ENCODE measurements around the gene EMILIN1.
A peak's percentile ranks its signal among the peaks of the same experiment; 100 is the strongest.

Gene EMILIN1

DNA sequence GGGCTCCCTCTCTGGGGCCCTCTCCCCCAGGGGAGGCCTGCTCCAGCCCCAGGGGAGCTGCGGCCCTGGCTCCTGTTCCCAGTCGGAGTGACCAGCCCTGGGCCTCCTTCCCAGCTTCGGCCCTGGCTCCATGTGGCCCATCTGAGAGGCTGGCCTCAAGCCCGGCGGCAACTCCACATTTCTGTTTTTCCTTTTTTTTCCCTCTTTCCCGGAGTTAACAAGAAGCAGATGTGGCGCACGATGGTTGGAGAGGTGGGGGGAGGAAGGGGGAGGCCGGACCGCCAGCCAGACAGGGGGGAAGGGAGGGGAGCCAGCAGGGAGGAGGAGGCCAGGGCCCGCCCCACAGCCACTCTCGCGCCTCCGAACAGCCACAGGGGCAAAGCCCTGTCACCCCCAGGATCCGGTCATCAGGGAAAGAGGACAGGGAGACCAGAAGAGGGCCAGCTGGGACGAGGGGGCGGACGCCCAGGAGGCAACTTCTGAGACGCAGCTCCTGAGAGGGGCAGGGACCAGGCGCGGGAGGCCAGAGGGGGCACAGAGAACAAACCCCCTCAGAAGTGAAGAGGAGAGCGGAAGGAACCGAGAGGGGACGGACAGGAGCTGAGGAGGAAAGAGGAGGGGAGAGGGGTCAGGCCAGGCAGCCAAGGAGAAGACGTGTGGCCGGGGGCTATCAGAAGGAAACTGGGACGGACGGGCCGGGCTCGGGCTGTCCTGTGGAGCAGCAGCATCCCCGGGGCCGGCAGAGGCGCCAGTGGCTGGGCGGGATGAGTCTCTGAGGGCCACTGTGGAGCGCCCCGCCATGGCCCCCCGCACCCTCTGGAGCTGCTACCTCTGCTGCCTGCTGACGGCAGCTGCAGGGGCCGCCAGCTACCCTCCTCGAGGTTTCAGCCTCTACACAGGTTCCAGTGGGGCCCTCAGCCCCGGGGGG is at the start of gene EMILIN1:
TSS of gene EMILIN1 (plus strand) at position 349 of the 928 bp plus-strand sequence. CDS start at position 800, 451 bp downstream.
- no peak for DNase-seq (ENCODE audit: low read depth)

DNA sequence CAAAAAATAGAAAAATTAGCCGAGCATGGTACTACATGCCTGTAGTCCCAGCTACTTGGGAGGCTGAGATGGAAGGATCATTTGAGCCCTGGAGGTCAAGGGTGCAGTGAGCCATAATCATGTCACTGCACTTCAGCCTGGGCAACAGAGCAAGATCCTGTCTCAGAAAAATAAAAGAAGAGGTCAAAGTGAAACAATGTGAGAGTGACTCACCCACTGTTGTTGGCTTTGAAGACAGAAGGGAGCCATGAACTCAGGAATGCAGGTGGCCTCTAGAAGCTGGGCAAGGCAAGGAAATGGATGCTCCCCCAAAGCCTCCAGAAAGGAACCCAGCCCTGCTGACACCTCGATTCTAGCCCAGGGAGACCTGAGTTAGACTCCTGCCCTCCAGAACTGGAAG is 49.4 kb upstream of the EMILIN1 start:
- no peak for DNase-seq (ENCODE audit: low read depth)

DNA sequence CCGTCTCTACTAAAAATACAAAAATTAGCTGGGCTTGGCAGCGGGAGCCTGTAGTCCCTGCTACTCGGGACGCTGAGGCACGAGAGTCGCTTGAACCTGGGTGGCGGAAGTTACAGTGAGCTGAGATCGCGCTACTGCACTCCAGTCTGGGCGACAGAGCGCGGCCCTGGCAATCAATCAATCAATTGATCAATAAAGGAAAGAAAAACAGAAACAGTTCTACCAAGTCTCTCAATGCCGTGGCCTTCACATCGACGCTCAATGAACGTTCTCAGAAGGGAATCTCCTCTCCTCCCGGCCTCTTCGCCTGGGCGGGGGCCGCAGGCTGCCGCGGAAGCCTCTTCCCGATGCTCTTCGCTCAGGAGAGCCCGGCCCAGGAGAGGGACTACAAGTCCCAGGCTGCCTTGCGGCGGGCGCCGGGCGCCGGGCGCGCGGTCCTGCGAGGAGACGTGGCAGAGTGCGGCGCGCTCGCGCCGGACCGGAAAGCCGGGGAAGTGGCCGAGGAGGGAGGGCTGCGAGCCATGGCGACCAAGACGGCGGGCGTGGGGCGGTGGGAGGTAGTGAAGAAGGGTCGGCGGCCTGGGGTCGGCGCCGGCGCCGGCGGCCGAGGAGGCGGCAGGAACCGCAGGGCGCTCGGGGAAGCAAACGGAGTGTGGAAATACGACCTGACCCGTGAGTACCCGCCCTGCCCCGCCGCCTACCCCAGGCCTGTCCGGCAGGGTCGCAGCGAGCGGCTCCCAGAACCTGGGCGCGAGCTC is 45.7 kb upstream of the EMILIN1 start, which contains the start of gene TMEM214:
TSS of gene TMEM214 (plus strand) at position 471 of the 758 bp plus-strand sequence. CDS start at position 522, 51 bp downstream.
- peak; percentile 74 for DNase-seq (ENCODE audit: low read depth)

DNA sequence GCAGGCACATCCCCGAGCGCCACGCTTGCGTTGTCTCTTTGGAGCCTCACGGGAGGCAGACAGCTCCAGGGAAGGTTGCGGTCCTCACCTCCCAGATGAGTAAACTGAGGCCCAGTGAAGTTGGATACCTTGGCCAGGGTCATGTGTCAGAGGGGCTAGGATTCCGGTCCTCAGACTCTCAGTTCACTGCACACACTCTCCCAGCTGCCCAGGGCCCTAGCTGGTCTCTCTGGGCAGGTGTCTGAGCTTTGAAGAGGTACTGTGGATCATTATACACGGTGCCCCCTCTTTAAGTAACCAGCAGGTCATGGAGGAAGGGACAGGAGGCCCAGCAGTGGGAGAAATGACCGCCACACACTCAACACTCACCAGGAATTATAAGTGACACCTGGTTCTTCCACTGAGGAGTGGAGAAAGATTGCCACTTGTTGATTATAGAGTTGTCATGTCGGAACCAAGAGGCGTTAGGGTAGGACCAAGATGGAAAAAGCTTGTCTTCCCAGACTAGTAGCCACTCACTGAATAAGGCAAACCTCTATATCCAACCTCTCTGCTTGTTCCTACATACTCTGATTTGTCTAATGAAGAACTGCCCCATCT is 45.1 kb upstream of the EMILIN1 start:
- no peak for DNase-seq (ENCODE audit: low read depth)

DNA sequence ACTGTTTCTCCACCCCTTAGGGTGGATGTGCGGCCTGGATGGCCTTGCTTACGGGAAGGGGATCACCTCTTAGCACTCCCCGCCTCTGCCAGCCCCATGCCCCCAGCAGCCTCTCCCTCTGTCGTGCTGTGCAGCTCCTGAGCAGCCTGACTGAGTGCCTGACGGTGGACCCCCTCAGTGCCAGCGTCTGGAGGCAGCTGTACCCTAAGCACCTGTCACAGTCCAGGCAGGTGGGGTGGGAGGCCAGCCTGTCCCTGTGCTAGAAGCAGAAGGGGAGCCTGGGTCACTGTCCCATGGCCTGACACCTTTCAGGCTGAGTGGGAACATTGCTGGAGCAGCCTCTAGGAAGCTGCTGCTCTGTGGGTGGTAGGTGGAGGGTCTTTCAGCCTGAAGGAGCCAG is 40.4 kb upstream of the EMILIN1 start:
- no peak for DNase-seq (ENCODE audit: low read depth)

DNA sequence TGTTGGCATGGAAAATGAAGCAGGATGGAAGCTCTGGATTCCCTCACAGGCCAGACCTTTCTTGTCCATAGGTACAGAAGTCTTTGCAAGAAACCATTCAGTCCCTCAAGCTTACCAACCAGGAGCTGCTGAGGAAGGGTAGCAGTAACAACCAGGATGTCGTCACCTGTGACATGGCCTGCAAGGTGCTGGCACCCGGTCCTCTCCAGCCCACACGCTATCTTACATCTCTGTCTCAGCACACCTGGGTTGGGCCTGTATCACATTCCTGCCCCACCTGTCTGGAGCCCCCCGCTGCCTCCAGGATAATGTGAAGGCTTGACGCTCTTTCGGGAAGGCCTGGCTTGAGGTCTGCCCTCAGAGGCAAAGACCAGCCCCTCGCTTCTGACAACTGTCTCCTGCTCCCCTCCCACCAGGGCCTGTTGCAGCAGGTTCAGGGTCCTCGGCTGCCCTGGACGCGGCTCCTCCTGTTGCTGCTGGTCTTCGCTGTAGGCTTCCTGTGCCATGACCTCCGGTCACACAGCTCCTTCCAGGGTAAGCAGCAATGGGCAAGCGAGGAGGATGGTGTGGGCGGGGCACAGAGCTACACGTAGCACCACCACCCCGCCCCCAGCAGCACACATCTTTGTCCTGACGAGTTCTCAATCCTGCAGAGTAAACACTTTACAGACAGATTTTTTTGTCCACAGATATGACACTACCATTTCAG is 39.6 kb upstream of the EMILIN1 start:
- DNase-seq (ENCODE audit: low read depth): no peak

DNA sequence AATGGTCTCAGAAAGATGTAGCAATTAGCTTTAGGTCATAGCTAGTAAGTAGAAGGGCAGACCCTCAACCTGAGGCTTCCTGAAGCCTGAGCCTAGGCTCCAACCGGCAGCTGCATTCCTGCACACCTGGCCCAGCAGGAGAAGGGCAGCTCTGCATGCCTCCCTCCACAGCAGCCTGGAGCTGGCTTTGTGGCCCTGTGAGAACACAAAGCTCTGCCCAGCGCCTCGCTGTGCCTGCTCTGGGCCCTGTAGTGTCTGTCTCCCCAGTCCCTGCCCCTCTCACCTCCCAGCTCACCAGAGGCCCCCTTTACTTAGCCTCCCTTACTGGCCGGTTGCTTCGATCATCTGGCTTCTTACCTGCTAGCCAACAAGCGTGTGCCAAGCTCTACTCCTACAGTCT is 39.0 kb upstream of the EMILIN1 start:
- DNase-seq (ENCODE audit: low read depth): no peak

DNA sequence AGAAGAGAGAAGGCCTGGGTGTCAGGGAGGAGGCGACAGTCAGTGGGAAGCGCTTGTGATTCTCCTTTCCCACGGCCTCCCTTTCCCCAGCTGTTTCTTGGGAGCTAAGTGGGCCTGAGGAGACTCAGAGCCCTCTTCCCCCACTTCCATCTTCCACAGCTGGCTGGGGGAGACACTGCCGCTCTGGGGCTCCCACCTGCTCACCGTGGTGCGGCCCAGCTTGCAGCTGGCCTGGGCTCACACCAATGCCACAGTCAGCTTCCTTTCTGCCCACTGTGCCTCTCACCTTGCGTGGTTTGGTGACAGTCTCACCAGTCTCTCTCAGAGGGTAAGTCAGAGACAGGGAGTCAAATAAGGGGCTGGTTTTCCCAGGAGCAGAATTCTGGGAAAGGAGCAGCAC is 38.5 kb upstream of the EMILIN1 start:
- no peak for DNase-seq (ENCODE audit: low read depth)

DNA sequence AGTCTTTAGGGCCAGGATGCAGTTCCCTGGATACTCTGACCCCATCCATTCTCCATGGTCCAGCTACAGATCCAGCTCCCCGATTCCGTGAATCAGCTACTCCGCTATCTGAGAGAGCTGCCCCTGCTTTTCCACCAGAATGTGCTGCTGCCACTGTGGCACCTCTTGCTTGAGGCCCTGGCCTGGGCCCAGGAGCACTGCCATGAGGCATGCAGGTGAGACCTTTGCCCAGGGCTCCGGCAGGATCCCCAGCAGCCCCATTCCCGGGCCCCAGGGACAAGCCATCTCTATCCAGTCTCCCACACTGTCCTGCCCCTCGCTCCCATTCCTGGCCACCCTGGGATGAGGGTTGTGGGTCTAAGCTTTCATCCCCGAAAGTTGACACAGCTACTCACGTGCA is 38.1 kb upstream of the EMILIN1 start:
- no peak for DNase-seq (ENCODE audit: low read depth)

DNA sequence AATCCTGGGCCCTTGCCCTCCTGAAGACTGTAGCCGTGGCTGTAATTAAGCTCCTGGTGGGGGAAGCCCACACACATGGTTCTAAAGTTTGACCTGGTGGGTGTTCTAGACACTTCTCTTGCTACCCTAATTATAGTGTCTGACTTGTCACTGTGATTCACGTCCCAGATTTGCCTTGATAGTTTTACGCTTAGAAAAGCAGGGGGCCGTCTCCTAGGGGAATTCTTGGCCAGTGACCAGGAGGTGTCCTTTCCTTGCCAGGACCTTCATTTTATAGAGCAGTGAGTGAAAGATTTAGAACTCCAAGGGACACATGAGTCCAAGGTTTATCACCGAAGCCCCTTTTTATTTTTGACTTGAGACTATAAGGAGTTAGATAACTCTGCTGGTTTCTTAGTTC is 36.7 kb upstream of the EMILIN1 start:
- DNase-seq (ENCODE audit: low read depth): no peak

DNA sequence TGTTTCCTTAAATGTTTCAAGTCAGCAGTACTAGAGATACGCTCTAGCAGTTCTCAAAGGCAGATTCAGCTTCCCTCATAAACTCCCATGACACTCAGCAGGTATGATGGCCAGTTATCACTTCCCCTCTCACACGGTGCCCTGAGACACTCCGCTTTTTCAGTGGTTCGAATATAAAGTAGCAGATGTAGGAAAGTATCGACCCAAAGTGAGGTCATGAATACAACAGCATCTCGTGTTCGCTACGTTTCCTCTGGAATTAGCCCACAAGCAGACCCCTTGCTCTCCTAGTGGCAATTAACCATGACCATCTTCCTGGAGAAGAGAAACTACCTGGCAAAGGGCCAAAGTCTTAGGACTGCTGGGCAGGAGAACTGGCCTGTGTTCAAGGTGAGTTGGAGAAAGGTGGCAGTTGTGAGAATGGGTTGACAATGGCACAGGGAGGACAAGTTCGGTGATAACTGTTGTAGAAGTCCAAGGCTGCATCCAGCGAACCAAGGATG is 36.2 kb upstream of the EMILIN1 start:
- DNase-seq (ENCODE audit: low read depth): no peak

DNA sequence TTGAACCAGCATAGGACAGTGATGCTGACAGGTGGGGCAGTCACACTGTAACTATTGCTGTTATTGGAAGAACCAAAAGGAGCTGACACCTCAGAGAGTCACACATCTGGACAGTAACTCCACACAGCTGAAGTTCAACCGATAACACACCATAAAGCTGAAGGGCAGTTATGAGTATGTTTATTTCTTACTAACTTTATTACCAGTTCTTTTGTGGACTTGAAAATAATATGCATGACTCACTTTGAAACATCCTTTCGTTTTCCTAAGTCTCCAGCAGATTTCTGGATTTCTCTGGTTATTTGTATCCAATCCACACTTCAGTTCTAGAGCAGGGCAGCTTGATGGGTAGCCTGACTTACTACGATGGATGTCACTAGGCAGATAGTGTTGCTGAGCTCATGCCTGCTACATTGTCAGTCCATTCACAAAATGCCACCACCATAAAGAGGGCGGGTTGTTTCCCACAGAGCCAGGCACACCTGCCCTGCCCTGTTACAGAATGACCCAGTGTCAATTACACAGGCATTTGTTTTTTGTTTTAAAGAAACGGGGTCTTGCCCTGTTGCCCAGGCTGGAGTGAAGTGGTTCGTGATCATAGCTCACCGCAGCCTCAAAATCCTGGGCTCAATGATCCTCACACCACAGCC is 35.3 kb upstream of the EMILIN1 start:
- no peak for DNase-seq (ENCODE audit: low read depth)

DNA sequence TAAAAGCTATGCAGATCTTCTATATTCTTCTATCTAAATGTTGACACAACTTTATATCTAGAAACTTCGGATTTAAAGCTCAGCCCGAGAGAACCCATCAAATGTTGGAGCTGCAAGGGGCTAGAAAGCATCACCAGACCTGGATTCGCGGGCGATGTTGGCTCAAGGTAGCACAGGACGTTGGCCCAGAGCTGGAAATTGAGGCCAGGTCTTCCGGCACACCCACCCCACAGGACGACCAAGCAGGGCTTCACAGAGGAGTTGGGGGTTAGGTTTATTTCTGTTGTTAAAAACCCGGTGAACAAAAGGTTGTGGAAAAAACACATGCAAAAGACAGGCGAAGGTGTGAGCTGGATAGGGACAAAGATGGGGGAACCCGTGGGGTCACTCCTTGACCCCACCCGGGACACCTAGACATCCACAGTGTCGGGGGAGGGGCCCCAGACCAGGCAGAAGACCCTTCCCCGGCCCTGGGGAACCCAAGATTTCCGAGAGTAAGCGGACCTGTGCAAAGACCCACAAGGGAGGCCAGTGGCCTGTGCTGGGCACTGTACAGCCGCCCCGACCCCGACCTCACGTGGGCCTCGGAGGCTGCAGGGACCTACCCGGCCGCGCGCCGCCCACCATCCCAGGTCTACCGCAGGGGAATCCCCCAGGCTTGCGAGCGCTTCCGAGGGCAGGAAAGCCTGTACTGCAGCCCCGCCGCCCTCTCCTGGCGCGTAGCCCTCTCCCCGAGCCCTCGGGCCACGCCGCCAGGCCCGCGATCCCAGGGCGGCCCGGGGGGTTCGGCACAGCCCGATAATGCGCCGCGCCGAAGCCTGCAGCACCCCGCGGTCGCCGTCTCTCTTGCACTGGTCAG is 28.8 kb upstream of the EMILIN1 start:
- DNase-seq (ENCODE audit: low read depth): peak; percentile 61

DNA sequence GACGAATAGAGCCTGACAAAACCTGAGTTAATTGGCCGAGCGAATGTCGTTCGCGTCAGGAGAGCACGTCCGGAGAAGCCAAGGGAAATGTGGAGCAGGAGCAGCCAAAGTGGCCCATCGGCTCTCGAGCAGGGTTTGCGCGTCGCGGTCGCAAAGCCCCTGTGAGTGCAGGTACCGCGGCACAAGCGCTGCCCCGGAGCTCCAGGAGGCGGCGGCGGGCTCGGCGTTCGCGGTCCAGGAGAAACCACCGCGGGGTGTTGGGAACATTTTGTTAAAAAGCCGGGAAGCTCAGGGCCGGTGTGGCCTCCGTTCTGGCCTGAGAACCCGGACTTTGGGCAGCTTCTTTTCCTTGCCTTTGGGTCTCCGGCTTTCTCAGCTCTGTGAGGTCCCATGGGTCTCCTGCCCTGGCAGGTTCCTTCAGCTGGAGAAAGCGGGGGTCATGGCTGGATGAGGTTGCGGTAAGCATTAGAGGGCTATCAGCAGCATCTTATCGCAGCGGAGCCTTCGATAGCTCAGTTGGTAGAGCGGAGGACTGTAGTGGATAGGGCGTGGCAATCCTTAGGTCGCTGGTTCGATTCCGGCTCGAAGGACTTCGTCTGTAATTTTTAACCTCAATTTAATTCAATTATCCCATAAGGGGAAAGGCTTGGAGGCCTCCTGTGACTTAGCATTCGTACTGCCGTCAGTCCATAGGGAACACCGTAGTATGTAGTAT is 28.0 kb upstream of the EMILIN1 start:
- DNase-seq (ENCODE audit: low read depth): peak; percentile 90

DNA sequence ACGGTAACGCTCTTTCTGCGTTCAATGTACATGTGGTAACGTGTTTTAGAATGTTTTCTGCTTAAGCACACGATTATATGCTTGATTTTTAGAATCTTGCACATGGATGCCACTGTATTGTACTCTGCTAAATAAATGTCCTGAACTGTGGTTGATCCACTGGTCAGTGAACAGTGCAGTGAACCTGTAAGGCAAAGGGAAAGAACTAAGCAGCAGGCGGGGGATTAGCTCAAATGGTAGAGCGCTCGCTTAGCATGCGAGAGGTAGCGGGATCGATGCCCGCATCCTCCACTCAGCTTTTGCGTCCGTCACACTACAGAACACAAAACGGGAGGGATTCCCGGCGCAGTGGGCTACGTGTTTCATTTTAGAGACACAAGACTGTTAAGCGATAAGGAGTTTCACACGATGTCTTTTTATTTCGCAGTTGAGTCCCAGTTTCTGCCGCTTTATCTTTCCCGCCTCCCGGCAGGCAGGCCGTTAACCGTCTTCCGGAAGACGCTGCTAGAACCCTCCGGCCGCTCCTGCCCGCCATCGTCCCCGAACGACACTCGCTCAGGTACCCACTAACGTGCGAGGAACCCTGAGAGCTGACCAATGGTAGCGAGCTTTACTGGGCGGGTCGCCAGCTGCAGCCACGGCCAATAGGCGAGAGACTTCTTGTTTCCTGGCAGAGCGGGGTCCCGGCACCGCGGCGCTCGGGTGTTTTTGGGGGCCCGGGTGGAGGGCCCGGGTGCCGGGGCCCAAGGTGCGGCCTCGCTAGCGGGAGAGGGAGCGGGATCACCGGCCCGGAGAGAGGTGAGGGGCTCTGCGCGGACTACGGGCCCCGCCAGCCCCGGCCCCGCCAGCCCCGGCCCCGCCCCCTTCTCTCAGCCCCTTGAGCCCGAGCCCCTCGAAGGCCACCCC is 27.2 kb upstream of the EMILIN1 start, which contains the start of gene AGBL5:
TSS of gene AGBL5 (plus strand) at position 673 of the 906 bp plus-strand sequence. CDS start 1,291 bp downstream, outside the sequence.
- peak; percentile 96 for DNase-seq (ENCODE audit: low read depth)

DNA sequence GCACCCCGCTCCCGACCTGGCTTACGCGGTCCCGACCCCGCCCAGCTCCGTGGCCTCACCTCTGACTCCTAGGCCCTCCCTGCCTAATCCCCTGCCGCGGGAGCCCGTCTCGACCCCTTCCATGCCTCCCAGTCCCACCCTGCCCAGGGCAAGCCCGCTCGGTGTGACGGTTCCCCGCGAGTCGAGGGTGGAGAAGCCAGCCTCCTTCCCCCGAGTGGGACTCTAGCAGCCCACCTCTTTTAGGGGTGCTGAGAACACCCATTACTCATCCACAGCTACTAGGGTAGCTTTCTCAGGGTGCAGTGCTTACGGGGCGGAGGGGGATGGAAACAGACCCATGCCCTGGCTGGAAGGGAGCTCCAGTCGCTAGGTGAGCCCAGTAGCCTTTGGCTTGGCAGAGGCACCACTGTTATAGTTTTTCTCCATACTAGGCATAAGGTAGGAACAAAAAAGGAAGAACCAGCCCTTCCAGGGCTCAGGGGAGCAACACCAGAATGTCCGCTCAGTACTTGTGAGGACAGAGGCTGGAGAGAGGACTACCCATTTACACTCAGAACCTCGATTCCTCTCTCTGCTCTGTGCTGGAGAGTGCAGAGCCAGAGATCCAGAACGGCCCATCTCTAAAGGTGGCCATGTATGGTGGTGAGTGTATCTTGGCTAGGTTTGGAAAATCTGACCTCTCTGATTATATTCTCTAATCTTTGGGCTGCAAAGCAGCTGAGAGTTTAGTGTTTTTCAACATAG is 26.3 kb upstream of the EMILIN1 start:
- peak; percentile 4 for DNase-seq (ENCODE audit: low read depth)

DNA sequence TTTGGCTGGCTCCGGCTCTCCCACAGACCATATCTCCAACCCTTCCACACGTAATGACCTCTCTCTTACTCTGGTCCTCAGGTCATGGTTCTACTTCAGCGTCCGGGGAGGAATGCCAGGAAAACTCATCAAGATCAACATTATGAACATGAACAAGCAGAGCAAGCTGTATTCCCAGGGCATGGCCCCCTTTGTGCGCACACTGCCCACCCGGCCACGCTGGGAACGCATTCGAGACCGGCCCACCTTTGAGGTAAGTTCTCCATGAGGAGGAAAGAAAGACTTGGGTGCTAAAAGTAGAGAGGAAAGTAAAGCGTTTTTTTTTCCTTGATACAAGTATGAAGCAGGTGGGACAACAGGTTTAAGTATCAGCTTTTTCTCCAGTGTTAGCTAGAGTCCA is 25.1 kb upstream of the EMILIN1 start:
- no peak for DNase-seq (ENCODE audit: low read depth)

DNA sequence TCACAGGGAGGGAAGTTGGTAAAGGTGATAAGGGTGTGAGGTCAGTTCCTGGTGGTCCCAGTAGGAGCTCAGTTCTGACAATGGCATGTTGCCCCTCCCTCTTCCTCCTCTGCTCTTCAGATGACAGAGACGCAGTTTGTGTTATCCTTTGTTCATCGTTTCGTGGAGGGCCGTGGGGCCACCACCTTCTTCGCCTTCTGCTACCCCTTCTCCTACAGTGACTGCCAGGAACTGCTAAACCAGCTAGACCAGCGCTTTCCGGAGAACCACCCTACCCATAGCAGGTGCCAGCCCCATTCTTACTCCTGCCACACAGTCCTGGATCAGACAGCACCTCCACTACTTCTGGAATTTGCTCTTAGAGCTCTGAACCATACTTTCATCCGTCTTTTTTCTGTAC is 24.6 kb upstream of the EMILIN1 start:
- DNase-seq (ENCODE audit: low read depth): no peak

Measured in activated T-cell treated with anti-CD3 and anti-CD28 coated beads for 24 hours (primary cell).